ENCODE data around the gene TTR.

TTR gene

DNA sequence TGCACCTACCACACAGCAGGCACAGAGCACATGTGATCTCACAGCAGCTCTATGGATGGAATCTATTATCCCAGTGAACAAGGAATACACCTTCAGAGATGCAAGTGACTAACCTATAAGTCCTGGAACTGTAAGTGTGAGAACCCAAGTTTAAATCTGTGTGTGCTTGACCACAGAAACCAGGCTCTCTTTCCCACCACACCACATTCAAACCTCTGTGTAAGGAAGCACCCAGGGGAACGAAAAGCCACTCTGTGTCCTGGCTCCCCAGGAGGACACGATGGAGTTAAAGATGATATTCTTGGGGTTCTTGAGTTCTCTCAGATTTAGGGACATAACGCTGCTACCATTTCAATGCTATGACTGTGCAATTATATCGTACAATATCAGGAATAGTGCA, 38.9 kb downstream of the TTR start:
- in situ Hi-C loops (cut with HindIII; ENCODE audit: low pct_ligation_motif_present, low sequenced_read_pairs): no loop called here
- Histone ChIP-seq H3K36me3 (replicated peaks) (no peaks in the 10 kb centered on the region), H3K27ac (no peak overlapping the region), H3K4me3 (ENCODE audit: low read depth, low read length) (no peak overlapping the region), H3K27me3 (replicated peaks) (no peaks in the 10 kb centered on the region)
- TF ChIP-seq, protein P1, sequence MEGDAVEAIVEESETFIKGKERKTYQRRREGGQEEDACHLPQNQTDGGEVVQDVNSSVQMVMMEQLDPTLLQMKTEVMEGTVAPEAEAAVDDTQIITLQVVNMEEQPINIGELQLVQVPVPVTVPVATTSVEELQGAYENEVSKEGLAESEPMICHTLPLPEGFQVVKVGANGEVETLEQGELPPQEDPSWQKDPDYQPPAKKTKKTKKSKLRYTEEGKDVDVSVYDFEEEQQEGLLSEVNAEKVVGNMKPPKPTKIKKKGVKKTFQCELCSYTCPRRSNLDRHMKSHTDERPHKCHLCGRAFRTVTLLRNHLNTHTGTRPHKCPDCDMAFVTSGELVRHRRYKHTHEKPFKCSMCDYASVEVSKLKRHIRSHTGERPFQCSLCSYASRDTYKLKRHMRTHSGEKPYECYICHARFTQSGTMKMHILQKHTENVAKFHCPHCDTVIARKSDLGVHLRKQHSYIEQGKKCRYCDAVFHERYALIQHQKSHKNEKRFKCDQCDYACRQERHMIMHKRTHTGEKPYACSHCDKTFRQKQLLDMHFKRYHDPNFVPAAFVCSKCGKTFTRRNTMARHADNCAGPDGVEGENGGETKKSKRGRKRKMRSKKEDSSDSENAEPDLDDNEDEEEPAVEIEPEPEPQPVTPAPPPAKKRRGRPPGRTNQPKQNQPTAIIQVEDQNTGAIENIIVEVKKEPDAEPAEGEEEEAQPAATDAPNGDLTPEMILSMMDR (IDR thresholded peaks at IDR 0.05; ENCODE audit: low read depth, low read length, missing control alignments): no peak
- no peak for DNase-seq

DNA sequence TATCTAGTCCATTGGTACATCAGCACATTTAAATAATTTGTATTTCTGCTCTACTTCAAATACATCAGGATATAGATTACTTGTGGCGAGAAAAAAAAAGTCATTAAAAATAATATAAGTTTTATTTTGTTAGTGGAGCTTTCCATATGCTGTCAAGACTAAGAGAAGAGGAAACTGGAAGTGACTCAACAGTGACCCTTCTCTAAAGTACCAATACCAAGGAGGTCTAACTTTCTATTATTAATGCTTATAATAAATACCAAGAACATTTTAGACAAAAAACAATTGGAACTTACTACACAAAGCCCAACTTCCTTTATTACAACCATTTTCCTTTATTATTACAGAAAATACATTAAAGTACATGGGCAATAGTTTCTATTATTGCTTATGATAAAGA, 39.8 kb downstream of the TTR start:
- in situ Hi-C loops (cut with HindIII; ENCODE audit: low pct_ligation_motif_present, low sequenced_read_pairs): no loop called here
- Histone ChIP-seq H3K4me3 (ENCODE audit: low read depth, low read length) (no peak overlapping the region), H3K27ac (no peak overlapping the region), H3K27me3 (replicated peaks) (no peaks in the 10 kb centered on the region), H3K36me3 (replicated peaks) (no peaks in the 10 kb centered on the region)
- TF ChIP-seq, protein P1 (IDR thresholded peaks at IDR 0.05; ENCODE audit: low read depth, low read length, missing control alignments): no peak
- DNase-seq: no peak

DNA sequence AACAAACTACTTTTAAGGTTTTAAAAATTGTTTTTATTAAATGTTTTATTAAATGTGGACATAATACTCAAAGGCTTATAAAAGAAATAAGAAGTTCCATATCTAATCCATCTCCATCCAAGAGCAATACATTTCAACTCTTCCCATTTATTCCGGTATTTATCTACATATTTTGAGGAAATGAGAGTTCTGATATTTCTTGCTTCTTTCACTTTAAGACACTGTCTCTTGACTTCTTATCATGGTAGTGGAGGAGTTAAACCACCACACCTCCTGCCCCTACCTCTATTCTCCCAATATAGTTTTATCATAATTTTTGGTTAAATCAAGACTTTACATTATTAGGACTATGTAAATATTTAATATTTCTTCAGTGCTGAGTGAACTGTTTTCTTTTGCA, 40.7 kb downstream of the TTR start:
- Histone ChIP-seq H3K4me3 (ENCODE audit: low read depth, low read length) (no peak overlapping the region), H3K27ac (no peak overlapping the region), H3K27me3 (replicated peaks) (no peaks in the 10 kb centered on the region), H3K36me3 (replicated peaks) (no peaks in the 10 kb centered on the region)
- in situ Hi-C loops (cut with HindIII; ENCODE audit: low pct_ligation_motif_present, low sequenced_read_pairs): no loop called here
- TF ChIP-seq, protein P1 (IDR thresholded peaks at IDR 0.05; ENCODE audit: low read depth, low read length, missing control alignments): no peak
- DNase-seq: no peak

DNA sequence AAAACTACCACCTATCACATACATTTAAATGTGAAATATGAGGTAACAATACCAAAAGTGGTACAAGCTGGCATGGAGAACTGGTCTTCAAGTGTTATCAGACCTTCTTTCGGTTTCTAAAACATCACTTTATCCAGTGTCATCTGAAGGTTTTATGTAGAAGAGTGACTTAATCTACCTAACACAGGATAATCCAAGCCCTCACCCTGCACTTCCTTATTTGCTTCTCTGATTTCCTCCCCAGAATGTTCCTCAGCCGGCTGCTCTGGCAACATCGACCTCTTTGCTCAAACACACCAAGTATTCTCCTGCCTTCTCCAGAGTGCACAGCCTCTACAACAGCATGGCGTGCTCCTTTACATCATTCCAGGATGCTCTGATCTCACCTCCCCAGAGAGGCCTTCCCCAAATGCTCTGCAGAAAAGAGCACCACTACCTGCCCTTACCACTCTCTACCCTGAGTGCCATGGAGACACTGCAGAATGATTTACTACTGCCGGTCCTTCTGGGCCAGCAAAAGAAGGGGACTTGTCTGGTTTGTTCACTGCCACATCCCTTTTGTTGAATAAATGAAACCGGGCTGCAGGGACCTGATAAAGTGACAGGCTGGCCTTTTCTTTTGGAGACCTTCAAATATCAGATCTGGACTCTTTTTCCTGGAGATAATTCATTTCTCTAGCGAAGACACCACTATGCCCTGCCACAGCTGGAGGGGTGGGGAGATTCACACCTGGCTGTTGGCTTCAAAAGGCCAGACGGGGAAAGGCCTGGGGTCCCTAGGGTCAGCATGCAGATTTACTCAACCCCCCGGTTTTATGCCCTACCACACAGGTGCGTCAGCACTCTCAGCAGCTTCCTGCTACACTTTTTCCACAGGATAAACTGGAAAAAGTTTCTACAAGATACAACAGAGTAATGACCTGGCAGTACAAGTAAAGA, 42.0 kb downstream of the TTR start:
- Histone ChIP-seq H3K27me3 (replicated peaks) (no peaks in the 10 kb centered on the region), H3K36me3 (replicated peaks) (no peaks in the 10 kb centered on the region), H3K4me3 (ENCODE audit: low read depth, low read length) (no peak overlapping the region), H3K27ac (no peak overlapping the region)
- no peak for DNase-seq
- in situ Hi-C loops (cut with HindIII; ENCODE audit: low pct_ligation_motif_present, low sequenced_read_pairs): no loop called here
- TF ChIP-seq, protein P1 (IDR thresholded peaks at IDR 0.05; ENCODE audit: low read depth, low read length, missing control alignments): no peak

DNA sequence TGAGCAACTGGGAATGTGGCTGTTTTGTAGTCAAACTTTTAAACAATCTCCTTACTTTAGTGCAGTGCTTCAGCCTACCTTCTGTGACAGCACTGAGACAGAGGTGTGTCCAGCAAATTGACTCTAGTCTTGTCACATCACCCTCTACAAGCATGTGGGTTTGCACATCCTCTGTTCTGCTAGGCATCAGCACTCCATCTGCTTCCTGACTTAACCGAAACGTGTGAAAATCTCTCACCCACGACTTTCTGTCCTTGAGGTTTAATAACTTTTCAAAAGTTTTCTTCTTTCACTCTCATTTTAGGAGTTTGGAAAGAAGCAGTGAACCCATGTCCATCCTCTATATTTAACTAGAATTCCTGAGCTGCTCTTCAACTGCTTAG, 42.6 kb downstream of the TTR start:
- TF ChIP-seq, protein P1 (IDR thresholded peaks at IDR 0.05; ENCODE audit: low read depth, low read length, missing control alignments): no peak
- DNase-seq: no peak
- no peaks in the 10 kb centered on the region for H3K36me3 ChIP-seq (replicated peaks)
- H3K4me3 ChIP-seq (ENCODE audit: low read depth, low read length): no peak overlapping the region
- in situ Hi-C loops (cut with HindIII; ENCODE audit: low pct_ligation_motif_present, low sequenced_read_pairs): no loop called here
- H3K27me3 ChIP-seq (replicated peaks): no peaks in the 10 kb centered on the region
- no peak overlapping the region for H3K27ac ChIP-seq
